Endothelial cell of umbilical vein (primary cell): ENCODE results near the gene SMAD7. TPM values are rescaled to one million over a fixed set of nuclear protein-coding genes. Genes with fewer than 3 reads are reported as not detected.

Source experiments
- BruUV-seq: library from RNA; stranded (reverse); fragments of 400-500 nt; replicated peaks from 2 replicates; lab custom pipeline; 2021; lab: Mats Ljungman, UMichigan
- CTCF ChIA-PET: fragments of 300-600, 350-600 bp; sonication (Branson Sonifier 250); formaldehyde crosslinking; loops from one replicate; lab custom pipeline; 2021; ENCODE audit warnings: antibody characterized with exemption, inconsistent platforms; lab: Charles Lee
- POLR2A ChIA-PET: fragments of 300-600, 350-600 bp; sonication (Branson Sonifier 250); formaldehyde crosslinking; loops from one replicate; lab custom pipeline; 2021; ENCODE audit warnings: antibody characterized with exemption, inconsistent platforms; lab: Charles Lee
- DNase-seq: peaks from one replicate; pipeline ENCODE4 v3.0.0-alpha.2; 2011; ENCODE audit warnings: low read depth, low spot score
- FAIRE-seq: peaks from 2 replicates; lab custom pipeline; 2011; peaks lifted over from hg19 to GRCh38; lab: Jason Lieb, UNC
- H2AFZ ChIP-seq: 2 replicates; pipeline ENCODE4 v1.6.0; 2012; ENCODE audit warnings: low read depth, low read length, control low read depth, inconsistent platforms
- H3K27ac ChIP-seq: 2 replicates; pipeline ENCODE4 v1.5.1; 2011; ENCODE audit warnings: low read depth, mild to moderate bottlenecking, control low read depth, low read length, moderate library complexity; ENCODE audit not compliant: insufficient read depth
- H3K27me3 ChIP-seq, 2 experiments: 2 replicates each; pipeline versions ENCODE4 v1.6.0 to v1.6.1; 2011; ENCODE audit warnings: low read length in 2 of 2, mixed read lengths in 1 of 2; ENCODE audit not compliant: control insufficient read depth in 2 of 2, insufficient read depth in 2 of 2
- H3K36me3 ChIP-seq, 2 experiments: 2 replicates in 1 of 2; 3 replicates in 1 of 2; pipeline ENCODE4 v1.5.1; 2011; ENCODE audit warnings: low read length in 2 of 2, mild to moderate bottlenecking in 1 of 2, moderate library complexity in 1 of 2; ENCODE audit not compliant: control insufficient read depth in 2 of 2, insufficient read depth in 2 of 2; ENCODE audit errors: extremely low read depth in 1 of 2
- H3K4me1 ChIP-seq: 3 replicates; pipeline ENCODE4 v1.5.1; 2011; ENCODE audit warnings: mild to moderate bottlenecking, low read length; ENCODE audit not compliant: control insufficient read depth, insufficient read depth; ENCODE audit errors: extremely low read depth
- H3K4me2 ChIP-seq: 2 replicates; pipeline ENCODE4 v1.6.1; 2011; ENCODE audit warnings: low read length, control low read depth, mixed read lengths; ENCODE audit not compliant: insufficient read depth
- H3K4me3 ChIP-seq, 3 experiments: fragments of 200-600 bp in 1 of 3; sonication (generic), shearing (Covaris generic) in 1 of 3; replicated peaks in 1 of 3; 2 replicates each; pipeline ENCODE4 v1.5.1; 2011 to 2016; ENCODE audit warnings: control low read depth in 3 of 3, low read length in 3 of 3, mild to moderate bottlenecking in 2 of 3, inconsistent platforms in 1 of 3, low read depth in 1 of 3, moderate library complexity in 1 of 3; ENCODE audit not compliant: insufficient read depth in 1 of 3
- H3K79me2 ChIP-seq: 2 replicates; pipeline ENCODE4 v1.6.0; 2012; ENCODE audit warnings: low read length, inconsistent platforms; ENCODE audit not compliant: control insufficient read depth, insufficient read depth
- H3K9ac ChIP-seq: replicated peaks from 2 replicates; pipeline ENCODE3; 2011; ENCODE audit warnings: low read length, control low read depth; ENCODE audit not compliant: insufficient read depth; ENCODE audit errors: extremely low read depth
- H3K9me1 ChIP-seq: replicated peaks from 3 replicates; pipeline ENCODE4 v1.6.0; 2011; ENCODE audit warnings: mild to moderate bottlenecking, low read length; ENCODE audit not compliant: control insufficient read depth, insufficient read depth; ENCODE audit errors: extremely low read depth
- H3K9me3 ChIP-seq: replicated peaks from 2 replicates; pipeline ENCODE4 v1.5.1; 2012; ENCODE audit warnings: low read length, inconsistent platforms; ENCODE audit not compliant: control insufficient read depth, insufficient read depth
- H4K20me1 ChIP-seq: replicated peaks from 2 replicates; pipeline ENCODE3; 2011; ENCODE audit warnings: mild to moderate bottlenecking, low read length; ENCODE audit not compliant: control insufficient read depth, insufficient read depth; ENCODE audit errors: extremely low read depth
- CTCF ChIP-seq, 2 donors: IDR thresholded peaks; 1 replicate in 1 of 2; 2 replicates in 1 of 2; pipeline ENCODE4 v1.5.1; 2011; ENCODE audit warnings: low read length in 2 of 2, mild to moderate bottlenecking in 2 of 2, moderate library complexity in 2 of 2, control low read depth in 1 of 2, inconsistent platforms in 1 of 2, low read depth in 1 of 2; ENCODE audit not compliant: insufficient read depth in 1 of 2; ENCODE audit errors: extremely low read depth in 1 of 2
- EZH2 ChIP-seq: IDR thresholded peaks from 2 replicates; pipeline ENCODE4 v1.6.1; 2012; ENCODE audit warnings: borderline replicate concordance, low read depth, mild to moderate bottlenecking, moderate library complexity, low read length, inconsistent platforms; ENCODE audit not compliant: severe bottlenecking
- FOS ChIP-seq: IDR thresholded peaks from 2 replicates; pipeline ENCODE4 v1.6.1; 2011; ENCODE audit warnings: mild to moderate bottlenecking, low read length, moderate library complexity, borderline replicate concordance; ENCODE audit not compliant: insufficient read depth
- GATA2 ChIP-seq: IDR thresholded peaks from 2 replicates; pipeline ENCODE4 v1.7.0; 2011; ENCODE audit warnings: low read depth, mild to moderate bottlenecking, moderate library complexity, mixed read lengths, low read length; ENCODE audit not compliant: insufficient read length, insufficient read depth
- JUN ChIP-seq: IDR thresholded peaks from 2 replicates; pipeline ENCODE4 v1.6.1; 2011; ENCODE audit warnings: borderline replicate concordance, low read depth; ENCODE audit not compliant: insufficient read length, insufficient read depth
- MYC ChIP-seq: IDR thresholded peaks from one replicate; pipeline ENCODE4 v1.6.1; 2011; ENCODE audit warnings: mild to moderate bottlenecking, low read depth, low read length
- POLR2A ChIP-seq: IDR thresholded peaks from 2 replicates; pipeline ENCODE4 v1.6.1; 2012; ENCODE audit warnings: low read depth, mild to moderate bottlenecking, control low read depth, low read length
- POLR2AphosphoS5 ChIP-seq: IDR thresholded peaks from 2 replicates; pipeline ENCODE4 v1.6.1; 2012; ENCODE audit warnings: low read depth, mild to moderate bottlenecking, control low read depth, low read length, moderate library complexity; ENCODE audit not compliant: insufficient read depth
- dilution Hi-C: fragments of 300-500 bp; cut with MboI; formaldehyde crosslinking; loops from one replicate; pipeline ENCODE4 v1.15.0; 2019; ENCODE audit warnings: low sequenced_read_pairs; ENCODE audit not compliant: extremely low pct_ligation_motif_present
- intact Hi-C: fragments of 100-400 bp; cut with micrococcal nuclease; formaldehyde crosslinking; loops from one replicate; pipeline ENCODE4 v1.10.0; 2022
- polyA plus RNA-seq, 4 experiments: library from polyadenylated mRNA; depleted of rRNA in 3 of 4; stranded (reverse) in 3 of 4; unstranded in 1 of 4; fragments of >200 nt; gene quantifications; 2 replicates each; pipeline versions ENCODE4 v1.2.1 to v1.2.3, GENCODE V29; 2011 to 2012; ENCODE audit warnings: missing spikeins in 1 of 4
- total RNA-seq: library from RNA; stranded (reverse); gene quantifications from 2 replicates; pipeline ENCODE4 v1.2.3, GENCODE V29; 2021
- TF ChIP-seq, protein P1 (sequence below): IDR thresholded peaks from 2 replicates; pipeline ENCODE4 v1.6.1; 2011; ENCODE audit not compliant: insufficient read depth, insufficient read length

SMAD7 gene
- total and polyA plus RNA-seq, 2 donors (not counting 3 experiments of a cell fraction or from before 2014, with no cell fraction given), result 3.6 to 8.0 TPM

GRCh38 chr18:48999569-48999968 lies 48.8 kb upstream of the SMAD7 start:
- CTCF ChIA-PET, result interaction anchor here (0.8 to 1.5 kb wide), 2 partner anchors 15 to 16 kb away, joined by 3 to 5 read pairs; no protein-coding TSS in a partner anchor
- no peak overlapping the region for H3K27ac ChIP-seq
- no TSS peak for BruUV-seq

More at GRCh38 chr18:48999569-48999968, 48.8 kb upstream of the SMAD7 start:
- no peaks in the 10 kb centered on the region for H3K9me1 ChIP-seq
- H4K20me1 ChIP-seq, result no peaks in the 10 kb centered on the region
- DNase-seq (no peak), FAIRE-seq (no peak)
- POLR2A ChIA-PET, result no interaction called here
- no peaks in the 10 kb centered on the region for H3K79me2 ChIP-seq
- H3K9me3 ChIP-seq, result no peaks in the 10 kb centered on the region
- dilution Hi-C loops, result no loop called here
- no peaks in the 10 kb centered on the region for H3K36me3 ChIP-seq
- peaks cover 9% of the 10 kb centered on the region for H3K4me1 ChIP-seq
- no peaks in the 10 kb centered on the region for H3K27me3 ChIP-seq
- TF ChIP-seq POLR2A (no peak), GATA2 (no peak), EZH2 (no peak), FOS (no peak), MYC (no peak), CTCF (IDR thresholded peaks at IDR 0.05; ENCODE audit: extremely low read depth in 1 of 2, insufficient read depth in 1 of 2, low read depth in 1 of 2, low read length in 2 of 2) (no peak), POLR2AphosphoS5 (no peak), JUN (no peak)
- TF ChIP-seq, protein P1, sequence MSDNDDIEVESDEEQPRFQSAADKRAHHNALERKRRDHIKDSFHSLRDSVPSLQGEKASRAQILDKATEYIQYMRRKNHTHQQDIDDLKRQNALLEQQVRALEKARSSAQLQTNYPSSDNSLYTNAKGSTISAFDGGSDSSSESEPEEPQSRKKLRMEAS, result no peak
- H2AFZ ChIP-seq, result no peak overlapping the region
- no peak overlapping the region for H3K4me3 ChIP-seq
- no peak overlapping the region for H3K4me2 ChIP-seq
- no peak overlapping the region for H3K9ac ChIP-seq
- intact Hi-C loops, result no loop called here
